ENCODE results near the gene NRTN. TPM values are rescaled to one million over a fixed set of nuclear protein-coding genes. Genes with fewer than 3 reads are reported as not detected.

Gene NRTN
- total and polyA plus RNA-seq, 2 of the 13 experiments (the other 11 are each of a cell fraction or from before 2014, with no cell fraction given), result 4.1 to 5.3 TPM

GRCh38 chr19:5805462-5806132 is 730 bp downstream of the NRTN start (continued):
- TF ChIP-seq MBNL3 (CRISPR knock-in tag; conservative IDR thresholded peaks at IDR 0.05), result no peak
- TF ChIP-seq FOXP4 (CRISPR knock-in tag; IDR thresholded peaks at IDR 0.05), result 0 out of 2 replicates have a peak, but pooled peaks have one; percentile 16
- 0 out of 2 replicates have a peak, but pooled peaks have one; percentile 39 for TF ChIP-seq RCOR2 (CRISPR knock-in tag; IDR thresholded peaks at IDR 0.05)
- TF ChIP-seq ZNF644 (CRISPR knock-in tag; IDR thresholded peaks at IDR 0.05; ENCODE audit: low read depth), result no peak
- TF ChIP-seq ZNF629 (CRISPR knock-in tag; conservative IDR thresholded peaks at IDR 0.05), result 0 out of 2 replicates have a peak, but pooled peaks have one; percentile 24
- TF ChIP-seq ZNF780A (CRISPR knock-in tag; IDR thresholded peaks at IDR 0.05), result no peak
- TF ChIP-seq, protein P1, sequence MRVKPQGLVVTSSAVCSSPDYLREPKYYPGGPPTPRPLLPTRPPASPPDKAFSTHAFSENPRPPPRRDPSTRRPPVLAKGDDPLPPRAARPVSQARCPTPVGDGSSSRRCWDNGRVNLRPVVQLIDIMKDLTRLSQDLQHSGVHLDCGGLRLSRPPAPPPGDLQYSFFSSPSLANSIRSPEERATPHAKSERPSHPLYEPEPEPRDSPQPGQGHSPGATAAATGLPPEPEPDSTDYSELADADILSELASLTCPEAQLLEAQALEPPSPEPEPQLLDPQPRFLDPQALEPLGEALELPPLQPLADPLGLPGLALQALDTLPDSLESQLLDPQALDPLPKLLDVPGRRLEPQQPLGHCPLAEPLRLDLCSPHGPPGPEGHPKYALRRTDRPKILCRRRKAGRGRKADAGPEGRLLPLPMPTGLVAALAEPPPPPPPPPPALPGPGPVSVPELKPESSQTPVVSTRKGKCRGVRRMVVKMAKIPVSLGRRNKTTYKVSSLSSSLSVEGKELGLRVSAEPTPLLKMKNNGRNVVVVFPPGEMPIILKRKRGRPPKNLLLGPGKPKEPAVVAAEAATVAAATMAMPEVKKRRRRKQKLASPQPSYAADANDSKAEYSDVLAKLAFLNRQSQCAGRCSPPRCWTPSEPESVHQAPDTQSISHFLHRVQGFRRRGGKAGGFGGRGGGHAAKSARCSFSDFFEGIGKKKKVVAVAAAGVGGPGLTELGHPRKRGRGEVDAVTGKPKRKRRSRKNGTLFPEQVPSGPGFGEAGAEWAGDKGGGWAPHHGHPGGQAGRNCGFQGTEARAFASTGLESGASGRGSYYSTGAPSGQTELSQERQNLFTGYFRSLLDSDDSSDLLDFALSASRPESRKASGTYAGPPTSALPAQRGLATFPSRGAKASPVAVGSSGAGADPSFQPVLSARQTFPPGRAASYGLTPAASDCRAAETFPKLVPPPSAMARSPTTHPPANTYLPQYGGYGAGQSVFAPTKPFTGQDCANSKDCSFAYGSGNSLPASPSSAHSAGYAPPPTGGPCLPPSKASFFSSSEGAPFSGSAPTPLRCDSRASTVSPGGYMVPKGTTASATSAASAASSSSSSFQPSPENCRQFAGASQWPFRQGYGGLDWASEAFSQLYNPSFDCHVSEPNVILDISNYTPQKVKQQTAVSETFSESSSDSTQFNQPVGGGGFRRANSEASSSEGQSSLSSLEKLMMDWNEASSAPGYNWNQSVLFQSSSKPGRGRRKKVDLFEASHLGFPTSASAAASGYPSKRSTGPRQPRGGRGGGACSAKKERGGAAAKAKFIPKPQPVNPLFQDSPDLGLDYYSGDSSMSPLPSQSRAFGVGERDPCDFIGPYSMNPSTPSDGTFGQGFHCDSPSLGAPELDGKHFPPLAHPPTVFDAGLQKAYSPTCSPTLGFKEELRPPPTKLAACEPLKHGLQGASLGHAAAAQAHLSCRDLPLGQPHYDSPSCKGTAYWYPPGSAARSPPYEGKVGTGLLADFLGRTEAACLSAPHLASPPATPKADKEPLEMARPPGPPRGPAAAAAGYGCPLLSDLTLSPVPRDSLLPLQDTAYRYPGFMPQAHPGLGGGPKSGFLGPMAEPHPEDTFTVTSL (CRISPR knock-in tag; IDR thresholded peaks at IDR 0.05; ENCODE audit: borderline replicate concordance), result no peak
- no peak for TF ChIP-seq HNF4A (CRISPR knock-in tag; IDR thresholded peaks at IDR 0.05)
- no peak for TF ChIP-seq ZNF577 (CRISPR knock-in tag; IDR thresholded peaks at IDR 0.05; ENCODE audit: borderline replicate concordance, low read depth)
- TF ChIP-seq NCOR1 (IDR thresholded peaks at IDR 0.05; ENCODE audit: borderline replicate concordance, low read length), result no peak
- no peak for TF ChIP-seq DNMT3B (CRISPR knock-in tag; conservative IDR thresholded peaks at IDR 0.05)
- no peak for TF ChIP-seq LBX2 (CRISPR knock-in tag; IDR thresholded peaks at IDR 0.05; ENCODE audit: borderline replicate concordance)
- no peak; the same call in 1 of the 2 replicates for TF ChIP-seq KLF15 (CRISPR knock-in tag; IDR thresholded peaks at IDR 0.05; ENCODE audit: borderline replicate concordance)
- TF ChIP-seq AKNA (CRISPR knock-in tag; IDR thresholded peaks at IDR 0.05; ENCODE audit: borderline replicate concordance), result no peak
- TF ChIP-seq TEAD2 (CRISPR knock-in tag; IDR thresholded peaks at IDR 0.05), result no peak
